Type B pancreatic cell (in vitro differentiated cells): Measurements from ENCODE around the gene SECTM1. TPM values are rescaled to one million over a fixed set of nuclear protein-coding genes. Genes with fewer than 3 reads are reported as not detected.
"Not testable (repeated sequence)": the region's sequence is repeated elsewhere in the genome, so short reads cannot be mapped to it uniquely, and the experiment has no call there.

Source experiments
- DNase-seq: peaks from one replicate; pipeline ENCODE4 v3.0.0; 2021; ENCODE audit warnings: mixed read lengths; ENCODE audit not compliant: unreplicated experiment; ENCODE audit errors: extremely low spot score
- H3K27ac Mint-ChIP-seq: 2 replicates; pipeline ENCODE4 v1.8.0; 2021; ENCODE audit warnings: mild to moderate bottlenecking, mixed read lengths
- H3K27me3 Mint-ChIP-seq: 2 replicates; pipeline ENCODE4 v1.8.0; 2021; ENCODE audit warnings: mixed read lengths
- H3K36me3 Mint-ChIP-seq: 2 replicates; pipeline ENCODE4 v1.8.0; 2021; ENCODE audit warnings: mixed read lengths
- H3K4me1 Mint-ChIP-seq: one replicate; pipeline ENCODE4 v1.8.0; 2021; ENCODE audit warnings: mixed read lengths; ENCODE audit not compliant: unreplicated experiment
- H3K4me3 Mint-ChIP-seq: 2 replicates; pipeline ENCODE4 v1.8.0; 2021; ENCODE audit warnings: mild to moderate bottlenecking, mixed read lengths
- H3K9me3 Mint-ChIP-seq: 2 replicates; pipeline ENCODE4 v1.8.0; 2021; ENCODE audit warnings: mixed read lengths
- long read RNA-seq: library from polyadenylated mRNA; unstranded; transcript quantifications from one replicate; pipeline ENCODE4 v2.0.0, GENCODE V29; 2020
- total RNA-seq: library from RNA; stranded (reverse); gene quantifications from 2 replicates; pipeline ENCODE4 v1.2.1, GENCODE V29; 2021; ENCODE audit warnings: low replicate concordance
- TF ChIP-seq, protein P1 (sequence below): fragments of 200-600 bp; sonication (generic); conservative IDR thresholded peaks from 2 replicates; pipeline ENCODE4 v1.5.0; 2021; ENCODE audit warnings: antibody characterized with exemption, mild to moderate bottlenecking

The SECTM1 gene
- 13.2 and 17.7 TPM in 2 replicates for total RNA-seq
- long read RNA-seq: 0 reads

- peak within 1 kb of the TSS; percentile 84 for H3K4me3 Mint-ChIP-seq
- H3K27me3 Mint-ChIP-seq: peaks cover 11% of the 10 kb centered on the region
- TF ChIP-seq, protein P1, sequence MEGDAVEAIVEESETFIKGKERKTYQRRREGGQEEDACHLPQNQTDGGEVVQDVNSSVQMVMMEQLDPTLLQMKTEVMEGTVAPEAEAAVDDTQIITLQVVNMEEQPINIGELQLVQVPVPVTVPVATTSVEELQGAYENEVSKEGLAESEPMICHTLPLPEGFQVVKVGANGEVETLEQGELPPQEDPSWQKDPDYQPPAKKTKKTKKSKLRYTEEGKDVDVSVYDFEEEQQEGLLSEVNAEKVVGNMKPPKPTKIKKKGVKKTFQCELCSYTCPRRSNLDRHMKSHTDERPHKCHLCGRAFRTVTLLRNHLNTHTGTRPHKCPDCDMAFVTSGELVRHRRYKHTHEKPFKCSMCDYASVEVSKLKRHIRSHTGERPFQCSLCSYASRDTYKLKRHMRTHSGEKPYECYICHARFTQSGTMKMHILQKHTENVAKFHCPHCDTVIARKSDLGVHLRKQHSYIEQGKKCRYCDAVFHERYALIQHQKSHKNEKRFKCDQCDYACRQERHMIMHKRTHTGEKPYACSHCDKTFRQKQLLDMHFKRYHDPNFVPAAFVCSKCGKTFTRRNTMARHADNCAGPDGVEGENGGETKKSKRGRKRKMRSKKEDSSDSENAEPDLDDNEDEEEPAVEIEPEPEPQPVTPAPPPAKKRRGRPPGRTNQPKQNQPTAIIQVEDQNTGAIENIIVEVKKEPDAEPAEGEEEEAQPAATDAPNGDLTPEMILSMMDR: no peak
- H3K9me3 Mint-ChIP-seq: no peaks in the 10 kb centered on the region
- H3K4me1 Mint-ChIP-seq: peaks cover 23% of the 10 kb centered on the region
- no peak for DNase-seq
- peak within 1 kb of the TSS; percentile 69 for H3K27ac Mint-ChIP-seq
- no peaks in the 10 kb centered on the region for H3K36me3 Mint-ChIP-seq
These were observed at the start of gene SECTM1 for GRCh38 chr17:82333279-82334171. SECTM1 (minus strand) TSS chr17:82333766; CDS start chr17:82327240, 6,526 bp downstream.

DNA sequence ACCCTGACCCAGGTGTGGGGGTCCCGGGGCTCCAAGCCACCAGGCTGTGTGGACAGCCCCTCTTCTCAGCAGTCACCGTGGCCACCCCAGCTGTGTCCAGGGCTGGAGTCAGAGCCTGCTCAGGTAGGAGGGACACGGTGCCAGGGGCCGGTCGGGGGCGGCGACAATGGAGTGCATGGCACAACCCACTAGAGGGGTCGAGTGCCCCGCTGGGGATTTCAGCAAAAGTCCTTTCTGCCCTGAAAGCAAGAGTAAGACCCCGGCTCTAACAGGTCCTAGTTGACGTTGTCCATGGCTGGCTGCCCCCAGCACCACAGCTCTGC, 49.3 kb upstream of the SECTM1 start:
- H3K4me1 Mint-ChIP-seq: no peaks in the 10 kb centered on the region
- DNase-seq: no peak
- H3K27me3 Mint-ChIP-seq: peaks cover 14% of the 10 kb centered on the region
- H3K36me3 Mint-ChIP-seq: no peaks in the 10 kb centered on the region
- TF ChIP-seq, protein P1: no peak
- no peaks in the 10 kb centered on the region for H3K9me3 Mint-ChIP-seq
- no peak overlapping the region for H3K27ac Mint-ChIP-seq
- no peak overlapping the region for H3K4me3 Mint-ChIP-seq

DNA sequence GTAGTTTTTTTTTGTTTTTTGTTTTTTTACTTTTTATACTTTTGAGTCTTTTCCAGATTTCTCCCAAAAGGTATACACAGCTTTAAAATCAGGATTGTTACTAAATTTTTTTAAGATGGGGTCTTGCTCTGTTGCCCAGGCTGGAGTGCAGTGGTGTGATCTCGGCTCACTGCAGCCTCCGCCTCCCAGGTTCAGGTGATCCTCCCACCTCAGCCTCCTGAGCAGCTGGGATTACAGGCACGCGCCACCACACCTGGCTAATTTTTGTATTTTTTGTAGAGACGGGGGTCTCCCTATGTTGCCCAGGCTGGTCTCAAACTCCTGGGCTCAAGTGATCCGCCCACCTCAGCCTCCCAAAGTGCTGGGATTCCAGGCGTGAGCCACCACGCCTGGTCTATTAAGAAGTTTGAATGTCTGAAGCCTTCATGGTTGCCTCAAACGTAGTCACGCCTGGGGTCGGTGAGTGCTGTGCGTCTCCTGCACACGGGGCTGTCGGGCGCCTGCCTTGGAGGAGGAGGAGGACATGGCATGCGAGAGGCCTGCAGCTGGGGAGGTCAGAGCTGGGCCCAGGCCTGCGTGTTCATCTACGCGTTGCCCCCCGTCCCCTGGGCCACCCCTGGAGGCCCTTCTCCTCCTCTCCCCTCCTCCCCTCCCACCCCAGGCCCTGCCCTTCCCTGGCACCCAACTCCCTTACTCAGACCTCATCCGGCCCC, 48.8 kb upstream of the SECTM1 start:
- not testable (repeated sequence) for DNase-seq, H3K9me3 Mint-ChIP-seq, H3K4me3 Mint-ChIP-seq, H3K27ac Mint-ChIP-seq, H3K4me1 Mint-ChIP-seq, H3K36me3 Mint-ChIP-seq
- peaks cover 12% of the 10 kb centered on the region for H3K27me3 Mint-ChIP-seq

DNA sequence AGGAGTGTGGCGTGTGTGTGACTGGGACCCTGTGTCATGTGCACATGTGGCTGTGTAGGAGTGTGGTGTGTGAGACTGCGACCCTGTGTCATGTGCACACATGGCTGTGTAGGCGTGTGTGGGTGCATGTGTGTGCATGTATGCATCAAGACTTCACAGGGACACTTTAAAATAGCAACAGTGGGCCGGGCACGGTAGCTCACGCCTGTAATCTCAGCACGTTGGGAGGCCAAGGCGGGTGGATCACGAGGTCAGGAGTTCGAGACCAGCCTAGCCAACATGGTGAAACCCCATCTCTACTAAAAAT, 48.1 kb upstream of the SECTM1 start:
- H3K27me3 Mint-ChIP-seq: peaks cover 12% of the 10 kb centered on the region
- H3K4me1 Mint-ChIP-seq, H3K9me3 Mint-ChIP-seq, H3K4me3 Mint-ChIP-seq, H3K27ac Mint-ChIP-seq, DNase-seq, H3K36me3 Mint-ChIP-seq: not testable (repeated sequence)

DNA sequence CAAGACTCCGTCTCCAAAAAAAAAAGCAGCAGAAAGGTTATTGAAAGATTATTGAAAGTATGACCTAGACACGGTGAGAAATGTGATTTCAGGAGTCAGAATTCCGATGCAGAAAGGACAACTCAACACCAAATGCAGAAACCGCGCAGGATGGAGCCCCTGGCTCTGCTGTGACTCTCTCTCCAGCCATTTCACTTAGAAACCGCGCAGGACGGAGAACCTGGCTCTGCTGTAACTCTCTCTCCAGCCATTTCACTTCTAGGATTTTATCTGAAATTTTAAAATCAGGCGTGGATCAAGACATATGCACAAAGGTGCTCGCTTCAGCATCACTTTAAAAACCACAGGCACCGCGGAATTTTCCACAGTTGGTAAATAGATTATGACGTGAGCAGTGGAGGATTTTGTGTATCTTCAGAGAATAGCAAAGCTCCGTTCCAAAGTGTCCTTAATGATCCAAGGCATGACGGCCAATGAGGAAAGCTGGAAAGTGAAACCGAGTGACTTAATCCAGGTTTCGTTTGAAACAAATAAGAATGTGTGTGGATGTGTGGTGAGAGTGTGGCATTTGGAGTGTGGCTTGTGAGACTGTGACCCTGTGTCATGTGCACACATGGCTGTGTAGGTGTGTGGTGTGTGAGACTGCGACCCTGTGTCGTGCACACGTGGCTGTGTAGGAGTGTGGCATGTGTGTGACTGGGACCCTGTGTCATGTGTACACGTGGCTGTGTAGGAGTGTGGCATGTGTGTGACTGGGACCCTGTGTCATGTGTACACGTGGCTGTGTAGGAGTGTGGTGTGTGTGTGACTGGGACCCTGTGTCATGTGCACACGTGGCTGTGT, 47.5 kb upstream of the SECTM1 start:
- Mint-ChIP-seq H3K9me3 (no peaks in the 10 kb centered on the region), H3K4me3 (no peak overlapping the region), H3K4me1 (no peaks in the 10 kb centered on the region), H3K27me3 (peaks cover 12% of the 10 kb centered on the region), H3K27ac (peak overlapping the region; percentile 10), H3K36me3 (no peaks in the 10 kb centered on the region)
- TF ChIP-seq, protein P1: no peak
- DNase-seq: no peak

- Mint-ChIP-seq H3K4me3 (no peak overlapping the region), H3K9me3 (no peaks in the 10 kb centered on the region), H3K27ac (no peak overlapping the region)
These were observed 45.1 kb upstream of the SECTM1 start for GRCh38 chr17:82378741-82379021.

More at GRCh38 chr17:82378741-82379021, 45.1 kb upstream of the SECTM1 start:
- H3K4me1 Mint-ChIP-seq: no peaks in the 10 kb centered on the region
- no peaks in the 10 kb centered on the region for H3K36me3 Mint-ChIP-seq
- peaks cover 12% of the 10 kb centered on the region for H3K27me3 Mint-ChIP-seq
- TF ChIP-seq, protein P1: no peak
- no peak for DNase-seq
